NCI-H1417 (cell line): ENCODE data around the gene AMBRA1.
"Not testable (repeated sequence)": the region's sequence is repeated elsewhere in the genome, so short reads cannot be mapped to it uniquely, and the experiment has no call there.

Experiments used
- DNase-seq, 3 experiments: peaks; one replicate each; lab custom pipeline; 2025; lab: John Stamatoyannopoulos, UW

AMBRA1 gene

GRCh38 chr11:46616551-46617133 lies 22.8 kb upstream of the AMBRA1 start:
- no peak for DNase-seq

GRCh38 chr11:46615756-46616155 lies 21.9 kb upstream of the AMBRA1 start:
- no peak for DNase-seq

- no peak for DNase-seq
These were observed 18.5 kb upstream of the AMBRA1 start for GRCh38 chr11:46612326-46612725.

GRCh38 chr11:46611526-46612304 lies 17.9 kb upstream of the AMBRA1 start:
- DNase-seq: no peak

- no peak for DNase-seq
These were observed 15.6 kb upstream of the AMBRA1 start for GRCh38 chr11:46609386-46609785.

GRCh38 chr11:46607516-46607915 lies 13.7 kb upstream of the AMBRA1 start:
- DNase-seq: no peak

GRCh38 chr11:46604796-46605195 lies 11.0 kb upstream of the AMBRA1 start:
- no peak for DNase-seq

GRCh38 chr11:46603704-46604308 lies 10.0 kb upstream of the AMBRA1 start:
- DNase-seq: no peak

GRCh38 chr11:46601129-46601528 lies 7.3 kb upstream of the AMBRA1 start:
- DNase-seq: no peak

GRCh38 chr11:46600194-46600960 lies 6.6 kb upstream of the AMBRA1 start:
- no peak for DNase-seq

- no peak for DNase-seq
These were observed 5.7 kb upstream of the AMBRA1 start for GRCh38 chr11:46599340-46600193.

- no peak for DNase-seq
These were observed 3.9 kb upstream of the AMBRA1 start for GRCh38 chr11:46597609-46598219.

GRCh38 chr11:46597155-46597554 lies 3.3 kb upstream of the AMBRA1 start:
- DNase-seq: no peak

GRCh38 chr11:46594785-46595184 lies 962 bp upstream of the AMBRA1 start:
- no peak for DNase-seq

GRCh38 chr11:46594374-46594700 lies 514 bp upstream of the AMBRA1 start:
- DNase-seq: no peak

- DNase-seq: no peak
These were observed 2.9 kb downstream of the AMBRA1 start for GRCh38 chr11:46590740-46591605.

- no peak for DNase-seq
These were observed 4.9 kb downstream of the AMBRA1 start for GRCh38 chr11:46588915-46589314.

GRCh38 chr11:46588131-46588530 lies 5.7 kb downstream of the AMBRA1 start:
- no peak for DNase-seq

- DNase-seq: not testable (repeated sequence)
These were observed 10.3 kb downstream of the AMBRA1 start for GRCh38 chr11:46583513-46583912.

GRCh38 chr11:46582588-46582987 lies 11.2 kb downstream of the AMBRA1 start:
- no peak for DNase-seq
